Glutamatergic neuron (in vitro differentiated cells): ENCODE results near the gene FAM111A. TPM values are rescaled to one million over a fixed set of nuclear protein-coding genes. Genes with fewer than 3 reads are reported as not detected.
A peak's percentile ranks its signal among the peaks of the same experiment; 100 is the strongest.
"Not testable (repeated sequence)": the region's sequence is repeated elsewhere in the genome, so short reads cannot be mapped to it uniquely, and the experiment has no call there.

Source experiments
- DNase-seq: peaks from one replicate; pipeline ENCODE4 v3.0.0; 2022
- H3K27ac Mint-ChIP-seq: one replicate; pipeline ENCODE4 v1.8.0; 2020; ENCODE audit warnings: mild to moderate bottlenecking, mixed read lengths, inconsistent platforms; ENCODE audit not compliant: unreplicated experiment
- H3K27me3 Mint-ChIP-seq: one replicate; pipeline ENCODE4 v1.8.0; 2020; ENCODE audit warnings: mild to moderate bottlenecking, moderate library complexity, mixed read lengths, inconsistent platforms; ENCODE audit not compliant: unreplicated experiment
- H3K36me3 Mint-ChIP-seq: one replicate; pipeline ENCODE4 v1.8.0; 2020; ENCODE audit warnings: mild to moderate bottlenecking, mixed read lengths, inconsistent platforms; ENCODE audit not compliant: unreplicated experiment
- H3K4me1 Mint-ChIP-seq: one replicate; pipeline ENCODE4 v1.8.0; 2020; ENCODE audit warnings: mild to moderate bottlenecking, low read depth, mixed read lengths, inconsistent platforms; ENCODE audit not compliant: unreplicated experiment
- H3K4me3 Mint-ChIP-seq: one replicate; pipeline ENCODE4 v1.8.0; 2020; ENCODE audit warnings: mild to moderate bottlenecking, mixed read lengths, inconsistent platforms; ENCODE audit not compliant: unreplicated experiment
- H3K9me3 Mint-ChIP-seq: one replicate; pipeline ENCODE4 v1.8.0; 2020; ENCODE audit warnings: mild to moderate bottlenecking, moderate library complexity, mixed read lengths, inconsistent platforms; ENCODE audit not compliant: unreplicated experiment
- total RNA-seq: library from RNA; stranded (reverse); fragmentation: NEBNext Ultra II Directional; extraction: Animal tissue kit (Norgen Biotek cat#: 25700); gene quantifications from one replicate; pipeline ENCODE4 v1.2.1, GENCODE V29; 2021; ENCODE audit not compliant: unreplicated experiment
- TF ChIP-seq, protein P1 (sequence below): fragments of 200-600 bp; sonication (generic); IDR thresholded peaks from one replicate; pipeline ENCODE4 v1.5.0; 2021; ENCODE audit not compliant: partially characterized antibody, unreplicated experiment

Gene FAM111A
- total RNA-seq, 1 donor from 2014 or later, result 3.1 TPM

DNA sequence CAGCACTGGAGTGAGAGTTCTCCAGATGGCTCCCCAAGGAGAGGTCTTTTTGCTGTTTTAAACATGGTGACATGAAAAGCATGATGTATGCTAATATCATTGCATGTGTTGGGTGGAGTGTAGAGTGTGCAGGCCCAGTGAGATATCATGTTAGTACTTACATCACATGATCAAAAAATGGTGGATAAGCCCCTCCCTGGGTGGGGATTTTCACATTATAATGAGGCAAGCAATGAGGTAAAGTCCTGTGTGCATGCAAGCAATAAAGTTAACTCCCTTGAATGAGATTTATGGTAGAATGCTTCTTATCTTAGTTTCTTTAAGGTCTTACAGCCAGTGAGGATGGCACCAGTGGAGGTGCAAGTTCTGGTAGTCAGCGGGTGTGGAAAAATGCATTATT lies 27.1 kb upstream of the FAM111A start:
- DNase-seq, result no peak
- Mint-ChIP-seq H3K36me3 (no peaks in the 10 kb centered on the region), H3K4me3 (no peak overlapping the region), H3K27ac (no peak overlapping the region), H3K4me1 (no peaks in the 10 kb centered on the region), H3K27me3 (no peaks in the 10 kb centered on the region), H3K9me3 (peaks cover 2% of the 10 kb centered on the region)
- TF ChIP-seq, protein P1, sequence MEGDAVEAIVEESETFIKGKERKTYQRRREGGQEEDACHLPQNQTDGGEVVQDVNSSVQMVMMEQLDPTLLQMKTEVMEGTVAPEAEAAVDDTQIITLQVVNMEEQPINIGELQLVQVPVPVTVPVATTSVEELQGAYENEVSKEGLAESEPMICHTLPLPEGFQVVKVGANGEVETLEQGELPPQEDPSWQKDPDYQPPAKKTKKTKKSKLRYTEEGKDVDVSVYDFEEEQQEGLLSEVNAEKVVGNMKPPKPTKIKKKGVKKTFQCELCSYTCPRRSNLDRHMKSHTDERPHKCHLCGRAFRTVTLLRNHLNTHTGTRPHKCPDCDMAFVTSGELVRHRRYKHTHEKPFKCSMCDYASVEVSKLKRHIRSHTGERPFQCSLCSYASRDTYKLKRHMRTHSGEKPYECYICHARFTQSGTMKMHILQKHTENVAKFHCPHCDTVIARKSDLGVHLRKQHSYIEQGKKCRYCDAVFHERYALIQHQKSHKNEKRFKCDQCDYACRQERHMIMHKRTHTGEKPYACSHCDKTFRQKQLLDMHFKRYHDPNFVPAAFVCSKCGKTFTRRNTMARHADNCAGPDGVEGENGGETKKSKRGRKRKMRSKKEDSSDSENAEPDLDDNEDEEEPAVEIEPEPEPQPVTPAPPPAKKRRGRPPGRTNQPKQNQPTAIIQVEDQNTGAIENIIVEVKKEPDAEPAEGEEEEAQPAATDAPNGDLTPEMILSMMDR, result no peak

GRCh38 chr11:59117774-59118173 lies 24.9 kb upstream of the FAM111A start:
- H3K27me3 Mint-ChIP-seq, result no peaks in the 10 kb centered on the region
- DNase-seq, result no peak
- no peak overlapping the region for H3K4me3 Mint-ChIP-seq
- no peak overlapping the region for H3K27ac Mint-ChIP-seq
- H3K36me3 Mint-ChIP-seq, result no peaks in the 10 kb centered on the region
- peaks cover 2% of the 10 kb centered on the region for H3K9me3 Mint-ChIP-seq
- TF ChIP-seq, protein P1, result no peak
- H3K4me1 Mint-ChIP-seq, result no peaks in the 10 kb centered on the region

- Mint-ChIP-seq H3K4me1 (no peaks in the 10 kb centered on the region), H3K27me3 (no peaks in the 10 kb centered on the region), H3K27ac (no peak overlapping the region), H3K9me3 (peaks cover 2% of the 10 kb centered on the region), H3K36me3 (no peaks in the 10 kb centered on the region), H3K4me3 (no peak overlapping the region)
- DNase-seq, result no peak
- TF ChIP-seq, protein P1, result no peak
Observed at GRCh38 chr11:59119826-59120225, 22.8 kb upstream of the FAM111A start.

- Mint-ChIP-seq H3K4me1 (peaks cover 3% of the 10 kb centered on the region), H3K27ac (no peak overlapping the region), H3K27me3 (no peaks in the 10 kb centered on the region), H3K9me3 (peaks cover 13% of the 10 kb centered on the region), H3K36me3 (peaks cover 19% of the 10 kb centered on the region), H3K4me3 (peak overlapping the region; percentile 79)
- DNase-seq, result peak; percentile 94
- TF ChIP-seq, protein P1, result peak; percentile 89
Observed at GRCh38 chr11:59135648-59136461, 6.8 kb upstream of the FAM111A start.

- peaks cover 13% of the 10 kb centered on the region for H3K9me3 Mint-ChIP-seq
- not testable (repeated sequence) for H3K27ac Mint-ChIP-seq, H3K4me3 Mint-ChIP-seq, H3K4me1 Mint-ChIP-seq, DNase-seq, H3K27me3 Mint-ChIP-seq
- H3K36me3 Mint-ChIP-seq, result peaks cover 15% of the 10 kb centered on the region
Observed at GRCh38 chr11:59136551-59136950, 6.1 kb upstream of the FAM111A start.
